Sigmoid colon (tissue), 4 donors: Measurements from ENCODE around the gene ZBED5.

ENCODE experiments used
- CTCF ChIP-seq, 4 experiments: fragments of 450-650 bp in 3 of 4; fragments of 200-600 bp in 1 of 4; IDR thresholded peaks; one replicate each; pipeline ENCODE4 v1.5.1; 2016 to 2019; ENCODE audit warnings: antibody characterized with exemption in 4 of 4, mild to moderate bottlenecking in 3 of 4, moderate library complexity in 2 of 4
- EP300 ChIP-seq, 4 donors: sonication (generic); formaldehyde crosslinking; IDR thresholded peaks; one replicate each; pipeline ENCODE4 v1.6.1; 2017; ENCODE audit warnings: antibody characterized with exemption in 4 of 4
- POLR2A ChIP-seq, 2 donors: fragments of 450-650 bp; IDR thresholded peaks; one replicate each; pipeline ENCODE4 v1.6.1; 2016; ENCODE audit warnings: antibody characterized with exemption in 2 of 2, mild to moderate bottlenecking in 2 of 2, moderate library complexity in 2 of 2

DNA sequence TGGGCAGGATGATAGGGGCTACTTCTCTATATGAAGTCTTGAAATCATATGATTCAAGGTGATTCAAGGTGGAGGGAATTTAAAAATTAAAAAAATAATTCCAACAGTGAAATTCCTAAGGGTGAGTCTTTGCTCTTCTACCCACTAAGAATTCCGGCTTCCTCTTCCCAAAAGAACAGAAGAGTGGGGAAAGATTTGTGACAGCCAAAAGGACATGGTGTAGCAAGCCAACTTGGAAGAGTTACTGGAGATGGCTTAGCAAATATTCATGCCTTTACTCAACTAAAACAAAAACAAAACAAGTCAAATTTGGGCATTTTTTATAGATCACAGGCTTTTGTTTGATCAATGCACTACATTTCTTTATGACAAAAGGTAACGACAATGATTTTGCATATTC, 12.3 kb downstream of the ZBED5 start:
- no peak for TF ChIP-seq EP300 (IDR thresholded peaks at IDR 0.05)
- TF ChIP-seq POLR2A (IDR thresholded peaks at IDR 0.05): no peak
- no peak for TF ChIP-seq CTCF (IDR thresholded peaks at IDR 0.05)
